Measurements from ENCODE around the gene ZFP92.

Gene ZFP92

DNA sequence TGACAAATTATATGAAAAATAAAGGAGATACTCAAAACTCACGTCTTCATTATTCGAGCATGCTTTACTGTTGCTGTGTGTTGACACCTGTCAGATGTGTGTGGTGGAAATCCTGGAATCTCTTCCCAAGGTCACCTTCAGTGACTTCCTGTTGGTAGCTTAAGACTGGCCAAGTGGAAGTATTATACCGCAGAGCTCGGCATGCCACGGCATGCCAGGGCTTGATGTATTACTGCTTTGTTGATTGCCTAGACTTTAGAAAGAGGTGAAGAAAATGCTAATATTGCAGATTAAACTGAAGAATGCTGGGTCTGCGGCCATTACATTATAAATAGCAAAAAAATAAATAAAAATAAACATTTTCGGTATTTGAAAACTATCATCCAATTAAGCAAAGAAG lies 30.0 kb downstream of the ZFP92 start:
- no peak for DNase-seq

DNA sequence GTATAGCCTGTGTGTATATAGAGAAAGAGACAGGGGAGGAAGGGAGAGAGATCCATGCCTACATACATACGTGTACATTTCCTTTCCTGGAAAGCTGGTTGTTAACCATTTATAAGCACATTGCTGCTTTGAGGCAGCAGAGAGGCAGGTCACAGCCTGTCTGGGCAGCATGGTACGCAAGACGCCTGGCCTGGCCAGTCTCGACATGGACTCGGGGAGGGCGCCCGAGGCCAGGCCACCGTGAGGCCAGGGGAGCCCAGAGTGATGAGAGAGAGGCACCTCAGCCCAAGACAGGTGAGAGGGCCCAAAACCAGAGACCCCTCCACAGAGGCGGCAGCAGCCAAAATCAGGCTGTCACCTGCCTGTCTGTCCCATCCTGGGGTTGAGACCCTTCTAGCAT lies 30.7 kb downstream of the ZFP92 start:
- DNase-seq = no peak

DNA sequence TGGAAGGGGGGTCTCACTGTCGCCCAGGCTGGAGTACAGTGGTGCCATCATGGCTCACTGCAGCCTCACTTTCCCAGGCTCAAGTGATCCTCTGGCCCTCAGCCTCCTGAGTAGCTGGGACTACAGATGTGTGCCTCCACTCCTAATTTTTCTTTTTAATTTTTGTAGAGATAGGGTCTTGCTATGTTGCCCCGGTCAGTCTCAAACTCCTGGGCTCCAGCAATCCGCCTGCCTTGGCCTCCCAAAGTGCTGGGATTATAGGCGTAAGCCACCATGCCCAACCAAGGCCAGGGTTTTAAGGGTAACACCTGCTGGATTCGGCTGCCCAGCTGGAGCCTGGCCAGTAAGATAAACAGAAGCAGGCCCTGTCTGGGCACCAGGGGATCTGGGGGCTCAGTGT lies 31.2 kb downstream of the ZFP92 start:
- no peak for DNase-seq

DNA sequence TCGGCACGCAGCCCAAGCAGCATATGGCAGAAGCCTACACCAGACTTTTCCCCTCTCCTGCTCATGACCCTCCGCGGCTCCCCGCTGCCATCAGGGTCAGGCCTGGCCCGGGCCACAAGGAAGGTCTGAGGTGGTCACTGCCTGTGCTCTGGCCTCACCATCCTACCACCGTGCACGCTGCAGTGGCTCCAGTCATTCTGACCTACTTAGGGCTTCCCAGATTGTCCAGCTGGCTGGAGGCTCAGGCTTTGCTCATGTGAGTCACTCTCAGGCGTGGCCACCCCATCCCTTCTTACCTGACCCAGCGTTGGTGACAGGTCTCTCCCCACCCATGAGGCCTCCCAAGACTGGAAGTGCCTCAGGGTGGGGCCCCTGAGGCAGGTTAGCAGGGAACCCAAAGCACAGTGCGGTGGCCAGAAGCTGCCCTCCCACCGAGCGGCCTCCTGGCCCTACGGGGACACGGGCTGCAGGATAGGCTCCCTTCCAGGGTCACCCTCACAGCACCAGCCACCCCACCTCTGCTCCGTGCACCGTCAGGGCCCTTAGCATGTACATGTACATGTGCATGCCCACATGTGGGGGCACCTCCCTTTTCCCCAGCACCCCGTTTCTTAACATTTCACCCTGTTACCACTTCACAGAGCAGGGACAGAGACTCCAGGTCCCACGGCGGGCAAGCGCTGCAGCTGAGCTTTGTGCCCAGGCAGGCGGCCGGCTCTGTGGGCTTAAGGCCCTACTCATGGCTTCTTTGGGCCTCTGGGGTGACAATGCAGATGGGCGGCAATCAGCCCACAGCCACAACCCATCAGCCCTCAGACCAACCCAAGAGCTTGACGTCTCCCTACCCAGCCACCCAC lies 32.4 kb downstream of the ZFP92 start:
- DNase-seq = no peak

DNA sequence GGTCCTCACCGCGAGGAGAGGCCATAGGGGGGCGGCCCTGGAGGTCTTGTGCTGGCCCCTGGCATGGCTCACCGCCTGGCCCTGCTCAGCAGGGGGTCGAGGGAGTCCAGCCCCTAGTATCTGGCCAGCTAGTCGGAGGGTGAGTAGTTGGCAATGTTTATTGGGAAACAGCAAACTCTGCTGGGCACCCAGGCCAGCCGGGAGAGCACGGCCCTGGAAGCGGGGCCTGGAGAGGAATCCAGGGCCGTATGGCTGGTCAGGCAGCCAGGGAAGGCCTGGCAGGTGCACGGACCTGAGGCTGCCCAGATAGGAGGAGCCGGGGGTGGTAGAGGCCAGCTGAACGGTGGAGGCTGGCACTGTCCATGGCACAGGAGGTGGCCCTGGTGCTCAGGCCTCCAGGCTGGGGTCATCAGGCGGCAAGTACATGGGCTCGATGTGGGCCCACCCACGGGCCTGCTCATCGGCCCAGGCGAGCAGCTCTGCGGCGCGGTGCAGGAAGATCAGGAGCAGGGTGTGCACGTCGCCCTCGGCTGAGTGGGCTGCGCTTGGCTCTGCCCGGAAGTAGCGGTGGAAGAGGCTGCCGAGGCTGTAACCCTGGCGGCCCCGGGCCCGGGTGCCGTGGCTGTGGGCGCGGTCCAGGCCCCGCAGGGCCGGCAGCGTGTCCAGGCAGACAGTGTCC lies 33.2 kb downstream of the ZFP92 start:
- no peak for DNase-seq

DNA sequence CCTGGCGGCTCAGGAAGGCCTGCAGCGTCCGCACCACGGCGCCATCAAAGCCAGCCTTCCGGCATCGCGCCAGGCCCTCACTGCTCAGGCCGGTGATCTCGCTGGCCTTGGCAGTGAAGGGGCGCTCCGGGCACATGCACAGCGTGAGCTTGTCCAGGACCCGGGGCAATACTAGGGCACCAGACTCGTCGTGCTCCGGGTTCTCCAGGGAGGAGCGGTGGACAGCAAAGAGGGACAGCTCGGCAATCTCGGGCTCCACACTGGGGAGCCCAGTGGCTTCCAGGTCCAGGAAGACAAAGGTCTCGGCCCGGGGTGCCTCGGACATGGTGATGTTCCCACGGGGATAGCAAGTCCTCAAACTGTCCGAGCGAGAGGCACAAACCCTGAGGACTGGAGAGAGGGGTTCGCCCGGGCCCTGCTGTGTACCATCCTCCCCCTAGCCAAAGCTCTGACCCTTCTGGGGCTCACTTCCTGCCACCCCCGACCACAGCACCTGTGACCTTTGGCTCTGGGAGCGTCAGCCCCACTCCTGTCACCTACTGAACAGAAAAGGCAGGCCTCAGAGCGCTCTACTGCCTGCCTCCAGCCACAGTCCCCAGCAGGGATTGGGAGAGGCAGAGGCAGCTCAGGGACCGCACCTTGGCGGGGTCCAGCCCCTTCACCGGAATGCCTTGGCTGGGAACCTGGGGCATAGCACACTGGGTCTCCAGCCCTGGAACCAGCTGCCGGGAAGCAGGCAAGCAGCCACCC lies 34.0 kb downstream of the ZFP92 start:
- no peak for DNase-seq

DNA sequence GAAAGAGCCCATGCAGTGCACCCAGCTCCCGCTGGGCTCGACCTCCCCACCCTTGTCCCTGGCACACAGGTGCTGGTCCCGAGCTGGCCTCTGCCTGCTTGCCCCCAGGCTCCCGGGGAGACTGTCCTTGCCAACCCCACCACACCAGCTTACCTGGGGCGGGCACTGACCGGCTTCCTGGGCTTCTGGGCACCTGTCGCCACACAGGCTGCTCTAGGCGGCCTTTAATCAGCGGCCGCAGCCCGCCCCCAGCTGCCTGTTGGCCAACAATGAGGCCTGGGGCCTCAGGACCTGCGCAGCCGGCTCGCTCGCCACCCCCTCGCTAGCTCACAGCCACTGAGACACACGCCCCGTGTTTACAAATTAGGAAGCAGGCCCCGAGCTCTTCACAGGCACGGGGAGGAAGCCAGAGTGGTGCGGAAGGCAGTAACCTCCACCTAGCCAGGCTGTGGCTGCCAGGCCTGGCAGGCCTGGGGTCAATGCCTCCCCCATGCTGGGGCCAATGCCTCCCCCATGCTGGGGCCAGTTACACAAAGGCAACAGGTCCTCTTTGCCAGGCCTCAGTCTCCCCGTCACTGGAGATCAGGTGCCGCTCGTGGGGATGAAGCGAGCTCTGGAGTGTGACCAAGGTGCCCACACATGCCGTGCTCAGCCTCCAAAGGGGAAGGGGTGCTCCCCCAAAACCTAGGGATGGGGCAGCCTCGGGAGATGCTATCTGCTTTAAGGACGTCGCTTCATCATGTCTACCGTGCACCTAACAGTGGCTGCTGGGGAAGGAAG lies 34.8 kb downstream of the ZFP92 start, which contains the start of gene TREX2:
Gene TREX2 (minus strand): TSS at position 201 of the 780 bp plus-strand sequence. CDS start 626 bp downstream, outside the sequence.
- DNase-seq = no peak

DNA sequence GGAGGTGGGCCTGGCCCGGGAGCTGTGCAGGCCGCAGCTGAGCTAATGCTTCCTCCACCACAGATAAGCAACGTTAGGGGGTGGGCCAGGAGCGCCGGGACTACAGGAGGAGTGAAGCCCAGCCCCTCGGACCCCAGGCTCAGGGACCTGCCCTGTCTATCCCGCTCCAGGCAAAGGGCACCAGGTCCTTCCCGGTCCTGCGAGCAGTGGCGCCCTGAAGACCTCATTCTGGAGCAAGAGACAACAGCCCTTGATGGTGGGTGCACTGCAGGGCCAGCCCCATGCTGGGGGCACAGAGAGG lies 35.3 kb downstream of the ZFP92 start:
- DNase-seq = no peak

DNA sequence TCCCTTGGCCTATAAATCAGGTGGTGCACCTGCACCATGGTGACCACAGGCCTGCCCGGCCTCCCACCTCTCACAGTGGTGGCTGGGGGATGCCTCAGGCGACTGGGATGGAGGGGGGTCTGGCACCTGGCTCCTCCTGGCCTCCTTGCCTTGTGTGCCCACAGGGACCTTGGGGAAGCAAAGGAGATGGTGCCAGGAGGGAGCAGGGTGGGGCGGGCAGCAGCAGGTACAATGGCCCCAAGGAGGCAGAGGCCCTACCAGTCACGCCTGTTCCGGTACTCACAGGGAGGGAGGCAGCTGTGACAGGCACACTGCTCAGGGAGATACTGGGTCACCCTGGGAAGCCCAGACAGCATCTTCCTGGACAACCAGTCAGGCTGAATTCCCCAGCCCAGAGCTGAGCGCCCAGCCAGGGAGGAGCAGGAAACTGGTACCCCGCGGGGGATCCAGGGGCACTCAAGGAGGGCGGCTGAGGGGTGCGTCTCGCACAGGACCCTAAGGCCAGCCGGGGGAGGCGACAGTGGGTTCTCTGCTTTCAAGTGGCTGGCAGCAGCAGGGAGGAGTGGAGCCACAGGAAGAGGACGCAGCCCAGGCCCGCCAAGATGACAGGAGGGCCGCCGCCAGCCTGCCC lies 35.8 kb downstream of the ZFP92 start:
- no peak for DNase-seq

DNA sequence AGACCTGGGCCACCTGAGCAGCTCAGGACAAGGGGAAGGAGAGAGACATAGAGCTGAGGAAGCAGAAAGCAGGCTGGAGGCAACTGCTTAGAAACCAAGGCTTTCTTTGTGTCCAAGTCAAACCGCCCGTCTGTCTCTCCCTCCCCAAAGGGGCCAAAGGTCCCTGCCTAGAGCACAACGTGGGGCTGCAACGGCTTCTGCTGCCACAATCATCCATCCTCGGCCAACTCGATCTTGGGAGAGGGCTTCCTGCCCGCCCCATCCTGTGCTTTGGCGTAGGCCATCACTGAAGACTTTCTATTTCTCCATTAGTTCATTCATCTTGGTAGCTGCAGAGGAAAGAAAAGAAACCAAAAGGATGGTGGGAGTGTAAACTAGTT lies 36.3 kb downstream of the ZFP92 start:
- no peak for DNase-seq

DNA sequence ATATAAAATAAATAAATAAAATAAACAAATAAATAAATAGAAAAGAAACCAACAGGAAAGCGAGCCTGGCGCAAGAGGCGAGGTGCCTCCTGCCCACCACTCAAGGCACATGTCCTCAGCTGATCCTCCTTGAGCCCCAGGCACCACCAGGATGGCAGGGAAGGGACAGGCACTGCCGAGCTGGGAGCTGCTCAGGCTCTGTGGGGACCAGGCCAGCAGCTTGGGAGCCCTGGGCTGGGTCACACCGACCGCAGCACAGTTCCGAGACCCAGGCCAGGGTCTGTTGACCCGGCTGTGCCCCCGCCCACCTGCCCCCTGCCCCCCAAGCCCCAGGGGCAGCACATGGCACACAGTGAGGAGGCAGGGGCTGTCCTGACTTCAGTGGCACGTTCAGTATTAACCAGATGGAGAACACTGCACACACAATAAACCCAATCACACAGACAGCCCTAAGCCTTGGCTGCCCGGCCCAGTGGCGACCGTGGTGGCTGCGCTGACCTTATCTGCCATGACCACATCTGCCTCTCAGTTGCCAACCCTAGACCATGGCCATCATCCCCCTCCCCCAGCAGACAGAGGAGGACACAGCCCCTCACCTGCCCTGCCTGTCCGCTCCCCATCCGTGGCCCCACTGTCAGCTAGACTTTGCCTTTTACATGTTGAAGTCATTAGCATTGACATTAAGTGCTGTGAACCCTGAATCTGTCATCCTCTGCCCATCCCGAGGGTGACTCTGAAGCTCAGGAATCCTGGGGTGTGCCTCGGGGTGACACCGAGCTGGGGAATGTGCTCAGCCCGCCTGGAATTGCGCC lies 37.5 kb downstream of the ZFP92 start:
- DNase-seq = no peak

DNA sequence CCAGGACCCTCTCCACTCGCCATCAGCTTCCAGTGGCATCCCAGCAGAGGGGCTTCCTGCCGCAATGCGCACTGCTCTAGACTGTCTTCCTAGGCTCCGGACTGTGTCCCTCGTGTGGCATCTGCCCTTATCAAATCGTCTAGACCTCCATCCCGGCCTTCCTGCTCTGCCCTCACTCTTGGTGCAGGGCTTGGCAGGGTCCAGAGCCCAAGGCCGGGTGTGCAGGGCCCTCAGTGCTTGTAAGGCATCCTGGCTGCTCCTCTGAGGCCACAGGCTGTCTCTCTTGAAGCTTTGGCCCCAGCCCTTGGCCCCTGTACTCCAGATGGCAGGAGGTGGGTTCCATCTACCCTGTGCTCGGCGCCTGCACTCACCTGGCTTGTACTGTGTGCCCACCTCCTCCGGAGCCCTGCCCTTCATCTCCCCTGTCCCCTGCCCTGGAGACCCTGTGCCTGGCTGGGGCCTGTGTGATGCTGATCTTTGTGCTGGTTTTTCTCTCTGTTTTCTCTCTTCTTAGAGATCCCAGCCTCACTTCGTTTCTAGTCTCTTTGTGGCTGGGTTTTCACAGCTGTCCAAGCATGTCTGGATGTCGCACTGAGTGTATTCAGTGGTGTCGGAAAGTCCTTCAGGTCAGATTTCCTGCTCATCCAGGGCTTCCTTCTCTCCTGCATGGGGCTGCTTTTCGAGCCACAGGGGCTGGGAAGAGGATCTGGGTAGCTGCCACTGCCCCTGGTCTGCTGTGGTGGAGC lies 38.3 kb downstream of the ZFP92 start:
- no peak for DNase-seq

DNA sequence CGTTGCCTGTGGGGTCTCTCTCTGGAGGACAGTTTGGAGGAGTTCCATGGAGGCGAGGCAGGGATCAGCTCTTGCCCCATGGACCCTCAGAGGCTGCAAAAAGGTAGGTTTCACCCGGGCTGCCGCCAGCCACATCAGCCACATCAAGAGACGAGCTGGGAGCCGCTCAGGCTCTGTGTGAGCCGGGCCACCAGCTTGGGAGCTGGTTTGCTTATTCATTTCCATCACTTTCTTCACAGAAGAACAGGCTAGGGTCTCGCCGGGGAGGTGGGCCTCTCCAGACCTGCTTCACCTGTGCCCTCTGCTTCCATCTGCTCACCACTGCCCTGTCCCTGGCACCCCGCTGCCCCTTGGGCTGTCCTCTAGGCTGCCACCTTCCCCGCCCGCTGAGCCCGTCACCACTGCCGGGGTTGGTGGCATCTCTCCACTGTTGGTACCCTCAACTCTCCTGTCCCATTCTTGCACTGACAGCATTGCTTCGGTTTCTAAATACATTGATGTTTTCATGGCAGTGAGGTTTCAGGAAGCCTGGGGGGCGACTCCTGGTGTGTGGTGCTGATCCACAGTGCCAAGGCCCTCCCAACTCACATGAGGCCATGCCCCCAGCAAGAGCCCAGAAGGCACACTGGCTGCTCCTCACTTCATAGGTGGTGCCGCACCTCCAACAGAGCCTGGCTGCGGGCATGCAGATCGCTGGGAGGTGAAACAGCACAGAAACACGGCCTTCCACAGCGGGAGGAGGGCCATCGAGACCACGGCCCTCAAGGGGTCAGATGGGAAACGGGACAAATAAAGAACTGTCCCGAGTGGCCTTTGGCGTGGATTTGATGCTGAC lies 39.1 kb downstream of the ZFP92 start:
- DNase-seq = no peak

DNA sequence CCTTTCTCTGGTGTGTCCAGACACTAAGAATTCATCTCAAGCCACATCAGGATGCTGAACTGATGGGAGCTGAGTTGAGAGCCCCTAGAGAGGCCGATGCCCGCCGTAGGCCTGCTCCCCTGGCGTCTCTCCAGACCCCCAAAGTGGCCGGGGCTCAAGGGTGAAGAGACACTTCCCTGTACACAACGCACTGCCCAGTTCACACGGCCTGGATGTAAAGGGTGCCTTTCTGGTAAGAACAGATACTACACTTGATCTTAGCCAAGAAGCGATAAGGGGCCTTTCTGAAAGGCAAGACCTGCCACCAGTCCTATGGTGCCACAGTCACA lies 39.6 kb downstream of the ZFP92 start:
- no peak for DNase-seq

DNA sequence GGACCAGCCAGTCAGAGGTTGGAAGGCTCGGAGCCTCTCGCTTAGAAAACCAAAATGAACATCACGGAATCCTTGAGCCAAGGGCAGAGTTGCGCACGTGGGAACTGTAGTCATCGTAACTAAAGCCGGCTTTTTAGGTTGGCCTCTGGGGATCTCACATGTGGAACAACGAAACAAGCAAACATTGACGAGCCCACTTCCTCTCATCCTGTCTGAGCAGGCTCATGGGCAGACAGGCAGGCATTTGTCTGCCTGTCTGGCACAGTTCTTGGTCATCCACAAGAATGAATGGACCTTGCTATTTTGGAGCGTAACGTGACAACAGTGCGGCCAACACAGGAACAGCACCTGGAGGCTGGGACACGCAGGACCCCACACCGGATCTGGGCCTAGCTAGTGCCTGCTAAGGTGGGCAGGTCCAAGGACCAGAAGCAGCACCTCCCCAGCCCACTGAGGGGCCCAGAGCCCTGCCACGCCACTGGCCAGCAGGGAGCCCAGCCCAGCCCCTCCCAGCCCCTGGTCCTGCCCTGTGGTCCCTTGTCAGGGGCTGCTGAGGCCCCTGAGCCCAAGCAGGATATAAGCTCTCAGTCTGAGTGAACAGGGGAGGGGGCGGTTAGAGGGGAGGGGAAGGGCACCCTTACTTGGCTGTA lies 43.8 kb downstream of the ZFP92 start:
- no peak for DNase-seq

DNA sequence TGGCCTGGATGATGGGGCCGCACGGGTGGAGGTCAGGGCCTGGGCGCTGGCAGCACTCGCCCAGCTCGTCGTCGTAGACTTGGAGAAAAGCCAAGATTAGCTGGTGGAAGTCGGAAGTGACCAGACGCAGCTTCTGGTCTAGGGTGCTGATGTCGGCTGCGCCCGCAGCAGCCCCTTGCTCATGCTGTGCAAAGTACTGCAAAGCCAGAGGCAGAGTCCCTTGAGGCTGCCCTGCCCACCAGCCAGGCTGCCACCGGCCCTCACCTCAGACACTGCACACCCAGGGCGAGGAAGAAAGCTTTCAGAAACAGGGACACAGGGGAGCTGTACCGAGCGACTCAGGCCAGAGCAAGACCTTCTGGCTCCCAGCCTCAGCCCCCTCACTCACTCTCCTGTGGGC lies 44.3 kb downstream of the ZFP92 start:
- no peak for DNase-seq

DNA sequence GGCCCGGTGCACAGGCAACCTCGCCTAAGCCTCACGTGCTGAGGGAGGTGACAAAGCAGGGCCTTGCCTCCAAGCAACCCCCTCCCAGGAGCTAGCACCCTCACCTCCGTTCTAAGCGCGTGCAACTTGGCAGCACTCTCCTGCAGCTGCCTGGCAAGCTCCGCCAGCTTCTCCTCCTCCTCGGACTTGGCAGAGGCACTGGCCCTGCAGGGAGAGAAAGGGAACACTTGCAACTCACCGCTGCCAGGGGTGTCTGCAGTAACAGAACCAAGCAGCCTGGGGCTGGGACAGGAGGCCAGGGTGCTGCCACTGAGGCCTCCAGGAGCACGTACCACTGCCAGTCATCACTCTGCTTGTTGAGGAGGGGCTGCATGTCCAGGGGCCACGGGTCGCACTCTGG lies 44.9 kb downstream of the ZFP92 start:
- DNase-seq = no peak

DNA sequence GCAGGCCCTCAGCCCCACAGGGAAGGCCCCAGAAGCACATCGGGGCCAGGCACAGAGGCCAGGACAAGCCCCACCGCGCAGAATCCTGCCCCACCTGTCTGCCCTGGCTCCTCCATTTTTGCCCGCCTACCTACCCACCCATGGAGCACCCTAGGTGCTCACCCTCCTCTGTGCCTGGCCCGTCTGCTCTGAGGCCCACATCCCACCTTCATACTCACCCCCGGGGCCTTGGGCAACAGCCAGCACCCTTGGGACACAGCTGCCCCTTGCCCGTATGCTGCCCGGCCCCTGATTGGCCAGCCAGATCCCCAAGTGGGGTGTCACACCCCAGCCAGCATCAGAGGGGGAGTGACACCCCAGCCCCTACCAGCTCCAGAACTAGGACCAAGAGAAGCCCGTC lies 45.4 kb downstream of the ZFP92 start:
- no peak for DNase-seq

DNA sequence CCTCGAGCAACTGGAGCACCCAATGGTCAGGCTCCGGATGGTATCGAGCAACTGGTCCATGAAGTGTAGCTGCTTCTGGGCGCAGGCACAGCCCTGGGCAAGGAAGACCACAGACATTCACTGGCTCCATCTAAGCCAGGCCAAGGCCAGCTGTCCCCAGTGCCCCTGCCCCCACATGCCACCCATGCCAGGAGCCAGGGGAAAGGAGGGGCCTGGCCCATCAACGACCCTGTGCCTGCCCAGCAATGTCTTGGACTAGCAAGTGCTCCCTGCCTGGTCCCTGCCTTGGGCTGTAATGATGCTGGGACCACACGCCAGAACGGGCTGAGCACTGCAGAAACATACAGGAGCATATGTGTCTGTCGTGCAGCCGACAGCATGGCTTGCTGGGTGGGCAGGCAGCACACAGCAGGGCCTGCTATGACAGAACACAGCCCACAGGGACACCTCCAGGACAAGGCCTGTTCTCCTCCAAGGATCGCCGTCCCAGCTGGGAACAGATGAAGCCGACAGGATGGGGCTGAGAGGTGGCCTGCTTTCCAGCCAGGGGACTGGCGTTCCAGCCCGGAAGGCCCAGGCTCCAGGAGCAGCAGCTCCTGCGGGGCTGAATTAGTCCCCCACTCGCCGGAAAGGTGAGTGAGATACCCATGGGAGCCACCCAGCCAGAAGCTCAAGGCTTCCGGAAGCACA lies 46.0 kb downstream of the ZFP92 start:
- no peak for DNase-seq

Measured in left hindlimb (tissue), 1 donor.